Activated CD8-positive, alpha-beta memory T cell treated with anti-CD3 and anti-CD28 coated beads, Interleukin-2, amount 10 ng/mL, durations not matched to agents 7 days and 5 days (primary cell): ENCODE results near the gene ALDH3B2. TPM values are rescaled to one million over a fixed set of nuclear protein-coding genes. Genes with fewer than 3 reads are reported as not detected.

ENCODE experiments used
- ATAC-seq: fragments of 150-1000 bp; cut with Tn5 transposase; one replicate; pipeline ENCODE4 v1.10.0; 2021; ENCODE audit warnings: moderate library complexity
- CTCF ChIA-PET: fragments of 350-600 bp; sonication (Branson Sonifier 250); formaldehyde crosslinking; loops from one replicate; lab custom pipeline; 2021; ENCODE audit warnings: antibody characterized with exemption; lab: Charles Lee
- DNase-seq: peaks from one replicate; pipeline ENCODE4 v3.0.0-alpha.2; 2020
- H3K27ac Mint-ChIP-seq: one replicate; pipeline ENCODE4 v1.8.0; 2021; ENCODE audit warnings: mild to moderate bottlenecking, mixed read lengths
- H3K27me3 Mint-ChIP-seq: one replicate; pipeline ENCODE4 v1.8.0; 2021; ENCODE audit warnings: mixed read lengths
- H3K36me3 Mint-ChIP-seq: one replicate; pipeline ENCODE4 v1.8.0; 2021; ENCODE audit warnings: mild to moderate bottlenecking, mixed read lengths
- H3K4me1 Mint-ChIP-seq: one replicate; pipeline ENCODE4 v1.8.0; 2021; ENCODE audit warnings: mixed read lengths
- H3K4me3 Mint-ChIP-seq: one replicate; pipeline ENCODE4 v1.8.0; 2021; ENCODE audit warnings: mild to moderate bottlenecking, moderate library complexity, mixed read lengths
- H3K9me3 Mint-ChIP-seq: one replicate; pipeline ENCODE4 v1.8.0; 2022; ENCODE audit warnings: low read depth, mixed read lengths
- total RNA-seq, 2 experiments: library from RNA; stranded (reverse); gene quantifications; one replicate each; pipeline ENCODE4 v1.2.3, GENCODE V29; 2021

Gene ALDH3B2
- total RNA-seq, 2 experiments from 2014 or later: not detected

- H3K4me3 Mint-ChIP-seq: no peak overlapping the region
- H3K27ac Mint-ChIP-seq: no peak overlapping the region
- no peaks in the 10 kb centered on the region for H3K9me3 Mint-ChIP-seq
- no peaks in the 10 kb centered on the region for H3K36me3 Mint-ChIP-seq
- CTCF ChIA-PET: interaction anchor here (7.0 to 8.4 kb wide), 2 partner anchors 15 to 26 kb away, joined by 132 to 157 read pairs; partner anchors contain the start of gene ACY3
- ATAC-seq: no peak
- DNase-seq: no peak
- H3K4me1 Mint-ChIP-seq: peaks cover 23% of the 10 kb centered on the region
- no peaks in the 10 kb centered on the region for H3K27me3 Mint-ChIP-seq
Measured at GRCh38 chr11:67632982-67633755, 41.3 kb downstream of the ALDH3B2 start.

GRCh38 chr11:67632175-67632981 lies 42.0 kb downstream of the ALDH3B2 start:
- ATAC-seq: no peak
- Mint-ChIP-seq H3K4me1 (peaks cover 22% of the 10 kb centered on the region), H3K4me3 (no peak overlapping the region), H3K27me3 (no peaks in the 10 kb centered on the region), H3K36me3 (no peaks in the 10 kb centered on the region), H3K9me3 (no peaks in the 10 kb centered on the region), H3K27ac (no peak overlapping the region)
- no peak for DNase-seq
- CTCF ChIA-PET: interaction anchor here (4.9 to 8.4 kb wide), 4 partner anchors 16 to 81 kb away, joined by 16 to 157 read pairs (median 122); partner anchors contain the start of gene ACY3

- no peak overlapping the region for H3K27ac Mint-ChIP-seq
- no peak for DNase-seq
- H3K4me1 Mint-ChIP-seq: peaks cover 16% of the 10 kb centered on the region
- no peak for ATAC-seq
- H3K9me3 Mint-ChIP-seq: no peaks in the 10 kb centered on the region
- H3K4me3 Mint-ChIP-seq: no peak overlapping the region
- no peaks in the 10 kb centered on the region for H3K27me3 Mint-ChIP-seq
- CTCF ChIA-PET: interaction anchor here (4.0 to 8.4 kb wide), 5 partner anchors 17 to 82 kb away, joined by 16 to 157 read pairs (median 111); partner anchors contain the start of gene ACY3
- H3K36me3 Mint-ChIP-seq: no peaks in the 10 kb centered on the region
Measured at GRCh38 chr11:67631853-67632174, 42.6 kb downstream of the ALDH3B2 start.

GRCh38 chr11:67631411-67631810 lies 43.0 kb downstream of the ALDH3B2 start:
- ATAC-seq (no peak), DNase-seq (no peak)
- no peaks in the 10 kb centered on the region for H3K9me3 Mint-ChIP-seq
- no peaks in the 10 kb centered on the region for H3K36me3 Mint-ChIP-seq
- no peak overlapping the region for H3K4me3 Mint-ChIP-seq
- H3K27me3 Mint-ChIP-seq: no peaks in the 10 kb centered on the region
- peaks cover 13% of the 10 kb centered on the region for H3K4me1 Mint-ChIP-seq
- no peak overlapping the region for H3K27ac Mint-ChIP-seq
- CTCF ChIA-PET: interaction anchor here (3.5 to 8.4 kb wide), 6 partner anchors 8 to 82 kb away, joined by 16 to 157 read pairs (median 68); partner anchors contain the start of genes ACY3 and TBX10

- Mint-ChIP-seq H3K27me3 (no peaks in the 10 kb centered on the region), H3K9me3 (no peaks in the 10 kb centered on the region), H3K36me3 (no peaks in the 10 kb centered on the region), H3K4me1 (peaks cover 13% of the 10 kb centered on the region), H3K4me3 (peak overlapping the region; percentile 76), H3K27ac (peak overlapping the region; percentile 86)
- no peak for DNase-seq
- no peak for ATAC-seq
- CTCF ChIA-PET: interaction anchor here (1.3 to 8.4 kb wide), 11 partner anchors 8 to 278 kb away, joined by 3 to 157 read pairs (median 16); partner anchors contain the start of genes ACY3, POLD4 and TBX10
Measured at GRCh38 chr11:67630943-67631331, 43.5 kb downstream of the ALDH3B2 start.

- Mint-ChIP-seq H3K4me3 (peak overlapping the region; percentile 76), H3K4me1 (peaks cover 13% of the 10 kb centered on the region), H3K27me3 (no peaks in the 10 kb centered on the region), H3K36me3 (no peaks in the 10 kb centered on the region), H3K27ac (peak overlapping the region; percentile 87), H3K9me3 (no peaks in the 10 kb centered on the region)
- DNase-seq: peak; percentile 99
- CTCF ChIA-PET: interaction anchor here (0.7 to 8.4 kb wide), 23 partner anchors 9 to 293 kb away, joined by 3 to 157 read pairs (median 8); partner anchors contain the start of genes ACY3, GSTP1, POLD4 and TBX10
- ATAC-seq: peak; percentile 76
Measured at GRCh38 chr11:67630228-67630942, 44.0 kb downstream of the ALDH3B2 start.

- CTCF ChIA-PET: interaction anchor here (0.7 to 8.4 kb wide), 34 partner anchors 10 to 992 kb away, joined by 3 to 157 read pairs (median 6); partner anchors contain the start of genes ACY3, GSTP1, POLD4 and TBX10
- peak within 1 kb of the TSS; percentile 76 for H3K4me3 Mint-ChIP-seq
- H3K27me3 Mint-ChIP-seq: no peaks in the 10 kb centered on the region
- peak within 1 kb of the TSS; percentile 87 for H3K27ac Mint-ChIP-seq
- DNase-seq: peak; percentile 94
- no peaks in the 10 kb centered on the region for H3K36me3 Mint-ChIP-seq
- ATAC-seq: peak; percentile 67
- peaks cover 13% of the 10 kb centered on the region for H3K4me1 Mint-ChIP-seq
- no peaks in the 10 kb centered on the region for H3K9me3 Mint-ChIP-seq
Measured at GRCh38 chr11:67629386-67630227, 44.8 kb downstream of the ALDH3B2 start, which contains the start of gene NUDT8. NUDT8 (minus strand) TSS chr11:67629937; CDS start chr11:67629911, 26 bp downstream.

GRCh38 chr11:67628710-67629385 lies 45.6 kb downstream of the ALDH3B2 start:
- CTCF ChIA-PET: interaction anchor here (0.9 to 8.4 kb wide), 33 partner anchors 9 to 991 kb away, joined by 3 to 157 read pairs (median 6); partner anchors contain the start of genes ACY3, GSTP1, POLD4 and TBX10

GRCh38 chr11:67627812-67628624 lies 46.4 kb downstream of the ALDH3B2 start:
- H3K4me1 Mint-ChIP-seq: peaks cover 13% of the 10 kb centered on the region
- CTCF ChIA-PET: interaction anchor here (1.0 to 8.4 kb wide), 18 partner anchors 8 to 990 kb away, joined by 3 to 157 read pairs (median 12); partner anchors contain the start of genes ACY3, GSTP1 and TBX10
- no peak overlapping the region for H3K4me3 Mint-ChIP-seq
- no peaks in the 10 kb centered on the region for H3K9me3 Mint-ChIP-seq
- no peaks in the 10 kb centered on the region for H3K36me3 Mint-ChIP-seq
- no peak for DNase-seq
- ATAC-seq: no peak
- H3K27me3 Mint-ChIP-seq: no peaks in the 10 kb centered on the region
- no peak overlapping the region for H3K27ac Mint-ChIP-seq

More at GRCh38 chr11:67628710-67629385, 45.6 kb downstream of the ALDH3B2 start:
- Mint-ChIP-seq H3K4me3 (peak overlapping the region; percentile 76), H3K36me3 (no peaks in the 10 kb centered on the region), H3K27me3 (no peaks in the 10 kb centered on the region), H3K4me1 (peaks cover 13% of the 10 kb centered on the region), H3K27ac (peak overlapping the region; percentile 33), H3K9me3 (no peaks in the 10 kb centered on the region)
- ATAC-seq (no peak), DNase-seq (no peak)

GRCh38 chr11:67627441-67627811 lies 47.0 kb downstream of the ALDH3B2 start:
- H3K4me3 Mint-ChIP-seq: no peak overlapping the region
- H3K36me3 Mint-ChIP-seq: no peaks in the 10 kb centered on the region
- DNase-seq: no peak
- H3K27ac Mint-ChIP-seq: peak overlapping the region; percentile 26
- H3K9me3 Mint-ChIP-seq: no peaks in the 10 kb centered on the region
- H3K4me1 Mint-ChIP-seq: peaks cover 13% of the 10 kb centered on the region
- no peak for ATAC-seq
- no peaks in the 10 kb centered on the region for H3K27me3 Mint-ChIP-seq
- CTCF ChIA-PET: interaction anchor here (1.1 to 8.4 kb wide), 5 partner anchors 11 to 86 kb away, joined by 5 to 157 read pairs (median 111); partner anchors contain the start of gene ACY3

- DNase-seq (no peak), ATAC-seq (no peak)
- Mint-ChIP-seq H3K4me1 (peaks cover 13% of the 10 kb centered on the region), H3K27me3 (no peaks in the 10 kb centered on the region), H3K4me3 (no peak overlapping the region), H3K36me3 (no peaks in the 10 kb centered on the region), H3K9me3 (no peaks in the 10 kb centered on the region), H3K27ac (no peak overlapping the region)
- CTCF ChIA-PET: interaction anchor here (0.6 to 8.4 kb wide), 6 partner anchors 11 to 46 kb away, joined by 3 to 157 read pairs (median 58); partner anchors contain the start of gene ACY3
Measured at GRCh38 chr11:67626970-67627369, 47.5 kb downstream of the ALDH3B2 start.
